ENCODE results near the gene PIP4K2A. TPM values are rescaled to one million over a fixed set of nuclear protein-coding genes. Genes with fewer than 3 reads are reported as not detected.

Gene PIP4K2A
- total and polyA plus RNA-seq, 4 donors: 7.3 to 42.2 (median 27.6) TPM

DNA sequence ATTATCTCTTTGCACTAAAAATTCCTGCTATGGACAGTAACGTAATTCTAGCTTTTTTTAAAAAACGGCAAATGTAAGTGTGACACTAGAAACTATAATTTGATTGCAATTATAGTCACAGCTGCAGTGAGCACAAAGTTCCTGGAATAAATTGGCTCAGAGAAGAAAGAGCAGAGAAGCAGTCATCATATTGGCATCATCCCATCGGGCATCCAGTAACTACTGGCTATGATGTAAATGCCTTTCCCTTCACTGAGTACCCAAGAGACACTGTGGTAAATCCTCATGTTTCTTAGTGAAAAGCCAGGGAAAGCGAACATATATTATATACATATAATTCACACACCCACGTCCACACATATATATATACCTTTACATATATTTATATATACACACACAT lies 43.6 kb downstream of the PIP4K2A start:
- Histone ChIP-seq H3K9me3 (ENCODE audit: control insufficient read depth in 4 of 4, insufficient read depth in 3 of 4, low read length in 3 of 4) (no peaks in the 10 kb centered on the region), H3K27ac (ENCODE audit: low read depth in 1 of 2, low read length in 1 of 2) (no peak overlapping the region), H3K9ac (ENCODE audit: insufficient read depth in 1 of 2, low read length in 2 of 2) (no peak overlapping the region), H3K4me3 (no peak overlapping the region), H3K36me3 (ENCODE audit: control insufficient read depth in 4 of 4, insufficient read depth in 4 of 4, low read length in 4 of 4) (no peaks in the 10 kb centered on the region), H3K27me3 (ENCODE audit: control insufficient read depth in 3 of 3, insufficient read depth in 3 of 3, low read length in 2 of 3) (no peaks in the 10 kb centered on the region), H3K4me1 (ENCODE audit: control insufficient read depth in 5 of 5, insufficient read depth in 5 of 5, low read length in 5 of 5) (peaks cover 3 to 27% (median 4%) of the 10 kb centered on the region in 5 donors)
- no peak for ATAC-seq (ENCODE audit: insufficient read depth, low FRiP score)
- DNase-seq: no peak
- 88 to 90% methylated on average over 5 of the region's 5 CpGs for WGBS, 2 donors
- TF ChIP-seq, protein P1, sequence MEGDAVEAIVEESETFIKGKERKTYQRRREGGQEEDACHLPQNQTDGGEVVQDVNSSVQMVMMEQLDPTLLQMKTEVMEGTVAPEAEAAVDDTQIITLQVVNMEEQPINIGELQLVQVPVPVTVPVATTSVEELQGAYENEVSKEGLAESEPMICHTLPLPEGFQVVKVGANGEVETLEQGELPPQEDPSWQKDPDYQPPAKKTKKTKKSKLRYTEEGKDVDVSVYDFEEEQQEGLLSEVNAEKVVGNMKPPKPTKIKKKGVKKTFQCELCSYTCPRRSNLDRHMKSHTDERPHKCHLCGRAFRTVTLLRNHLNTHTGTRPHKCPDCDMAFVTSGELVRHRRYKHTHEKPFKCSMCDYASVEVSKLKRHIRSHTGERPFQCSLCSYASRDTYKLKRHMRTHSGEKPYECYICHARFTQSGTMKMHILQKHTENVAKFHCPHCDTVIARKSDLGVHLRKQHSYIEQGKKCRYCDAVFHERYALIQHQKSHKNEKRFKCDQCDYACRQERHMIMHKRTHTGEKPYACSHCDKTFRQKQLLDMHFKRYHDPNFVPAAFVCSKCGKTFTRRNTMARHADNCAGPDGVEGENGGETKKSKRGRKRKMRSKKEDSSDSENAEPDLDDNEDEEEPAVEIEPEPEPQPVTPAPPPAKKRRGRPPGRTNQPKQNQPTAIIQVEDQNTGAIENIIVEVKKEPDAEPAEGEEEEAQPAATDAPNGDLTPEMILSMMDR (IDR thresholded peaks at IDR 0.05; ENCODE audit: control extremely low read depth, extremely low read depth): no peak

DNA sequence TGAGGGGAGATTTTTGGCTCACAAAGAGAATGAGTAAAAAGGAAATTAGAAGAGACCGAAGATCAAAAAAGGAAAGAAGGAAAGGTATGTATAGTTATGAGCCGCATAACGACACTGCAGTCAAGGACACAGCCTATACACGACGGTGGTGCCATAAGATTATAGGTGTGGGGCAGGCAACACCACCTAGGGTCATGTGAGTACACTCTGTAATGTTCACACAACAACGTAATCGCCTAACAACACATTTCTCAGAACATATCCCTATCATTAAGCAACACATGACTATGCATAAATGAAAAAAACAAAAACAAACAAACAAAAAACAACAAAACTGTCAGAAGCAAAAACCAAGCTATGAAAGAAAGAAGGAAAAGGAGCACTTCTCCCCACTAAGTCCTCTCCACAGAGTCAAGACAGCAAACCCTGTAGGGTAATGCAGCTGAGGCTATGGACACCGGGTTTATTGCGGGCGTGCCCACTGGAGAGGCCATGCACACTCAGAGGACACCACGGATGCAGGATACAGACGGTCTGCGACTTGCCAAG lies 45.1 kb downstream of the PIP4K2A start:
- Histone ChIP-seq H3K4me3 (no peak overlapping the region), H3K9me3 (ENCODE audit: control insufficient read depth in 4 of 4, insufficient read depth in 3 of 4, low read length in 3 of 4) (no peaks in the 10 kb centered on the region), H3K4me1 (ENCODE audit: control insufficient read depth in 5 of 5, insufficient read depth in 5 of 5, low read length in 5 of 5) (peaks cover 3 to 31% (median 4%) of the 10 kb centered on the region in 5 donors), H3K36me3 (ENCODE audit: control insufficient read depth in 4 of 4, insufficient read depth in 4 of 4, low read length in 4 of 4) (no peaks in the 10 kb centered on the region), H3K9ac (ENCODE audit: insufficient read depth in 1 of 2, low read length in 2 of 2) (no peak overlapping the region), H3K27ac (ENCODE audit: low read depth in 1 of 2, low read length in 1 of 2) (no peak overlapping the region), H3K27me3 (ENCODE audit: control insufficient read depth in 3 of 3, insufficient read depth in 3 of 3, low read length in 2 of 3) (no peaks in the 10 kb centered on the region)
- TF ChIP-seq, protein P1 (IDR thresholded peaks at IDR 0.05; ENCODE audit: control extremely low read depth, extremely low read depth): no peak
- 68 to 81% methylated on average over 13 of the region's 13 CpGs for WGBS, 2 donors
- DNase-seq (no peak), ATAC-seq (ENCODE audit: insufficient read depth, low FRiP score) (no peak)

DNA sequence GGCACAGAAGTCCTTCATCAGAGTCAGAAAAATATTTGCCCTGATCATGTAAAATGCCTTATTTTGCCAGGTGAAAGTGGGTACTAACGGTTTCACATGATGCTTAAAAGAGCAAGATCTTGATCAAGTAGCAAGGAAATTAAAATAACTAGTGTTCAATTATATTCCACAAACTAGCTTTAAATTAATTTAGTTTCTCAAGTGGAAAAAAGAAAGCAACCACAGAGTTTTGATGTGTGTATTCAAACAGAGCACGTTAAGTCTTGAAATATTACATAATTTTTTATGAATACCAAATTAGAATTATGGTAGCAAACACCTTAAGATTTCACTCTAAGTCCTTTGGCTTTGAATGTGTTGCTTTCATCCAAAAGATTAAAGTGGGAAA lies 47.3 kb downstream of the PIP4K2A start:
- no peaks in the 10 kb centered on the region for H3K27me3 ChIP-seq (ENCODE audit: control insufficient read depth in 3 of 3, insufficient read depth in 3 of 3, low read length in 2 of 3)
- peaks cover 2 to 44% (median 3%) of the 10 kb centered on the region in 5 donors for H3K4me1 ChIP-seq (ENCODE audit: control insufficient read depth in 5 of 5, insufficient read depth in 5 of 5, low read length in 5 of 5)
- no peak for DNase-seq
- H3K4me3 ChIP-seq: no peak overlapping the region
- no peaks in the 10 kb centered on the region for H3K36me3 ChIP-seq (ENCODE audit: control insufficient read depth in 4 of 4, insufficient read depth in 4 of 4, low read length in 4 of 4)
- H3K9ac ChIP-seq (ENCODE audit: insufficient read depth in 1 of 2, low read length in 2 of 2): no peak overlapping the region
- H3K27ac ChIP-seq (ENCODE audit: low read depth in 1 of 2, low read length in 1 of 2): no peak overlapping the region
- ATAC-seq (ENCODE audit: insufficient read depth, low FRiP score): no peak
- TF ChIP-seq, protein P1 (IDR thresholded peaks at IDR 0.05; ENCODE audit: control extremely low read depth, extremely low read depth): no peak
- no peaks in the 10 kb centered on the region for H3K9me3 ChIP-seq (ENCODE audit: control insufficient read depth in 4 of 4, insufficient read depth in 3 of 4, low read length in 3 of 4)
- WGBS, 2 donors: 37 to 62% methylated on average over 2 of the region's 2 CpGs

All from lung (tissue), 12 donors.